ENCODE measurements around the gene MYL11. TPM values are rescaled to one million over a fixed set of nuclear protein-coding genes. Genes with fewer than 3 reads are reported as not detected.

Gene MYL11
- total RNA-seq, 1 experiment from 2014 or later, result not detected

DNA sequence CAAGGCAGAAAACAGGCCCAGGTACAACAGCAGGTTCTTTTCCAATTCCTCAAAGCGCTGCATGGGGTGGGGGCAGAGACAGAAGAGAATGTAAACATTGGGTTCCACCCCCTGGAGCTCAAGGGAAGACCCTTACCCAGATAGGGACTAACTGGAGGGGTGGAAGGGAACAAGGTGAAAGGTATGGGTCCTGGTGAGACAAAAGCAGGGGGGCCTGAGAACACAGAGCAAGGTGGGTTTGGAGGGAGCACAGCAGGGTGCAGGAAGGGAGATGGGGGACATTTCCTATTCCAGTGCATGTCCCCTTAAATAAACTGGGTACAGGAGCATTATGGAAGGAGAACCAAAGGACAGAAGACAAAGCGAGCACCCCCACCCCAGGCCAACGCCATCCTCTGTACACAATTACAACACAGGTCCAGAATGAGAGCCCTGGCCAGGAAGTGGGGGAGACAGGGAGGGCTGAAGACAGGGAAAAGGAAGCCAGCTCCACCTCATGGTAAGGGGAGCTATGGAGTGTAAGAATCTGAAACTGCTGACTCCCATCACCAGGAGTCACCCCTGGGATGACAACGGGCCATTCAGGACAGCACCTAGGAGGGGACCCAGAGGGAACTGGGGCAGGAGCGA lies 17.4 kb upstream of the MYL11 start:
- ATAC-seq, result no peak
- Histone ChIP-seq H3K27ac (ENCODE audit: low read length) (peak overlapping the region; percentile 99), H3K27me3 (ENCODE audit: control insufficient read depth, insufficient read depth, low read length) (no peaks in the 10 kb centered on the region), H3K4me3 (ENCODE audit: low read depth in 2 of 2, low read length in 2 of 2) (no peak overlapping the region), H3K9me3 (ENCODE audit: control insufficient read depth, insufficient read depth, low read depth, low read length) (no peaks in the 10 kb centered on the region), H3K36me3 (ENCODE audit: control insufficient read depth, insufficient read depth, low read length) (peaks cover 2% of the 10 kb centered on the region), H3K4me1 (ENCODE audit: control insufficient read depth, insufficient read depth, low read length) (peaks cover 41% of the 10 kb centered on the region)
- TF ChIP-seq, protein P1, sequence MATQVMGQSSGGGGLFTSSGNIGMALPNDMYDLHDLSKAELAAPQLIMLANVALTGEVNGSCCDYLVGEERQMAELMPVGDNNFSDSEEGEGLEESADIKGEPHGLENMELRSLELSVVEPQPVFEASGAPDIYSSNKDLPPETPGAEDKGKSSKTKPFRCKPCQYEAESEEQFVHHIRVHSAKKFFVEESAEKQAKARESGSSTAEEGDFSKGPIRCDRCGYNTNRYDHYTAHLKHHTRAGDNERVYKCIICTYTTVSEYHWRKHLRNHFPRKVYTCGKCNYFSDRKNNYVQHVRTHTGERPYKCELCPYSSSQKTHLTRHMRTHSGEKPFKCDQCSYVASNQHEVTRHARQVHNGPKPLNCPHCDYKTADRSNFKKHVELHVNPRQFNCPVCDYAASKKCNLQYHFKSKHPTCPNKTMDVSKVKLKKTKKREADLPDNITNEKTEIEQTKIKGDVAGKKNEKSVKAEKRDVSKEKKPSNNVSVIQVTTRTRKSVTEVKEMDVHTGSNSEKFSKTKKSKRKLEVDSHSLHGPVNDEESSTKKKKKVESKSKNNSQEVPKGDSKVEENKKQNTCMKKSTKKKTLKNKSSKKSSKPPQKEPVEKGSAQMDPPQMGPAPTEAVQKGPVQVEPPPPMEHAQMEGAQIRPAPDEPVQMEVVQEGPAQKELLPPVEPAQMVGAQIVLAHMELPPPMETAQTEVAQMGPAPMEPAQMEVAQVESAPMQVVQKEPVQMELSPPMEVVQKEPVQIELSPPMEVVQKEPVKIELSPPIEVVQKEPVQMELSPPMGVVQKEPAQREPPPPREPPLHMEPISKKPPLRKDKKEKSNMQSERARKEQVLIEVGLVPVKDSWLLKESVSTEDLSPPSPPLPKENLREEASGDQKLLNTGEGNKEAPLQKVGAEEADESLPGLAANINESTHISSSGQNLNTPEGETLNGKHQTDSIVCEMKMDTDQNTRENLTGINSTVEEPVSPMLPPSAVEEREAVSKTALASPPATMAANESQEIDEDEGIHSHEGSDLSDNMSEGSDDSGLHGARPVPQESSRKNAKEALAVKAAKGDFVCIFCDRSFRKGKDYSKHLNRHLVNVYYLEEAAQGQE (IDR thresholded peaks at IDR 0.05; ENCODE audit: insufficient read depth in 1 of 2, low read depth in 2 of 2, low read length in 1 of 2), result no peak
- TF ChIP-seq POLR2AphosphoS5 (IDR thresholded peaks at IDR 0.05; ENCODE audit: low read depth, low read length) (no peak), TCF7L2 (IDR thresholded peaks at IDR 0.05; ENCODE audit: low read depth, low read length) (no peak), SIN3A (IDR thresholded peaks at IDR 0.05; ENCODE audit: borderline replicate concordance, insufficient read depth, low read depth, low read length) (no peak)
- TF ChIP-seq, protein P2, sequence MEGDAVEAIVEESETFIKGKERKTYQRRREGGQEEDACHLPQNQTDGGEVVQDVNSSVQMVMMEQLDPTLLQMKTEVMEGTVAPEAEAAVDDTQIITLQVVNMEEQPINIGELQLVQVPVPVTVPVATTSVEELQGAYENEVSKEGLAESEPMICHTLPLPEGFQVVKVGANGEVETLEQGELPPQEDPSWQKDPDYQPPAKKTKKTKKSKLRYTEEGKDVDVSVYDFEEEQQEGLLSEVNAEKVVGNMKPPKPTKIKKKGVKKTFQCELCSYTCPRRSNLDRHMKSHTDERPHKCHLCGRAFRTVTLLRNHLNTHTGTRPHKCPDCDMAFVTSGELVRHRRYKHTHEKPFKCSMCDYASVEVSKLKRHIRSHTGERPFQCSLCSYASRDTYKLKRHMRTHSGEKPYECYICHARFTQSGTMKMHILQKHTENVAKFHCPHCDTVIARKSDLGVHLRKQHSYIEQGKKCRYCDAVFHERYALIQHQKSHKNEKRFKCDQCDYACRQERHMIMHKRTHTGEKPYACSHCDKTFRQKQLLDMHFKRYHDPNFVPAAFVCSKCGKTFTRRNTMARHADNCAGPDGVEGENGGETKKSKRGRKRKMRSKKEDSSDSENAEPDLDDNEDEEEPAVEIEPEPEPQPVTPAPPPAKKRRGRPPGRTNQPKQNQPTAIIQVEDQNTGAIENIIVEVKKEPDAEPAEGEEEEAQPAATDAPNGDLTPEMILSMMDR (IDR thresholded peaks at IDR 0.05), result no peak
- CTCF ChIA-PET, result interaction anchor here (1.5 kb wide), 1 partner anchor 265 kb away, joined by 3 read pairs; the partner anchor contains the start of gene TBX6
- DNase-seq (ENCODE audit: low read depth, low spot score), result no peak
- no TSS peak for BruUV-seq (replicated peaks)
- in situ Hi-C loops (cut with HindIII; ENCODE audit: low pct_unique_long_range_greater_than_20kb, low sequenced_read_pairs), result no loop called here
- intact Hi-C loops (cut with micrococcal nuclease; ENCODE audit: unreplicated experiment), result no loop called here
- POLR2A ChIA-PET, result interaction anchor here (0.6 kb wide), 2 partner anchors 19 to 87 kb away, joined by 5 to 13 read pairs; no protein-coding TSS in a partner anchor

DNA sequence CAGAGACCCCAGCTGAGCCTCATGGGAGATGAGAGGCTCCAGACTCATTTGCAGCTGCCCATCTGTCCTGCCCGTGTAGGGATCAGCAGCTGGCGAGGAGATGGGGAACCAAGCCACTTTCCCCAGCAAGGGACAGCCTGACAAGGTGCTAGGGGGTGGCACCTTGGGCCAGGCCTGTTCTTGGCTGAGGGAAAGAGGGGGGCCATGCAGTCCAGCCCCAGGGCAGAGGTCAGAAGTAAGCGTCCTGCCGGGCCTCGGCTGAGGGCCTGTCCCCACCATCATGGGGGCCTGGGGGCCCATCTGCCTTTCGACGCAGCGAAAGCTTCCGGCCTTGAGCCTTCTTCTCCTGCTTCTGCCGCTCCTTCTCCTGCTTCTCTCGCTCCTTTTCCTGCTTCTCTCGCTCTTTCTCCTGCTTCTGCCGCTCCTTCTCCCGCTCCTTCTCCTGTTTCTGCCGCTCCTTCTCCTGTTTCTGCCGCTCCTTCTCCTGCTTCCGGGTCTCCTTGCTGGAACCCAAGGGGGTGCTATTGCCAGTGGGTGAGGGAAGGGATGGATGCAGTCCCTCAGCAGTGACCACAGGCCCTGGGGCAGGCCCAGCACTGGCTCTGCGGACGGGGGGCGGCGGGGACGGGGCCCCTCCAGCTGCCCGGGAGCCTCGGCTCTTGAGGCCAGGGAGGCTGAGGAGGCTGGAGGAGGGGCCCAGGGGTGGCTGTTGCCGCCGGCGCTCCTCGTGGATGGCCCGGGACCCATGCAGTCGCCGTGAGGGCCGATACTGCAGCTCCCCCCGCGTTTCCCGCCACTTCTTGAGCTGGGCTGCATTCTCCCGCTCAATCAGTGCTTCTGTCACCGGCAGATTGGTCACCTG lies 16.7 kb upstream of the MYL11 start:
- no peaks in the 10 kb centered on the region for H3K9me3 ChIP-seq (ENCODE audit: control insufficient read depth, insufficient read depth, low read depth, low read length)
- no peaks in the 10 kb centered on the region for H3K27me3 ChIP-seq (ENCODE audit: control insufficient read depth, insufficient read depth, low read length)
- no TSS peak for BruUV-seq (replicated peaks)
- intact Hi-C loops (cut with micrococcal nuclease; ENCODE audit: unreplicated experiment) (no loop called here), in situ Hi-C loops (cut with HindIII; ENCODE audit: low pct_unique_long_range_greater_than_20kb, low sequenced_read_pairs) (no loop called here)
- ATAC-seq, result no peak
- no peaks in the 10 kb centered on the region; the same call in 1 of the 2 replicates for H3K36me3 ChIP-seq (ENCODE audit: control insufficient read depth, insufficient read depth, low read length)
- TF ChIP-seq POLR2AphosphoS5 (IDR thresholded peaks at IDR 0.05; ENCODE audit: low read depth, low read length) (no peak), SIN3A (IDR thresholded peaks at IDR 0.05; ENCODE audit: borderline replicate concordance, insufficient read depth, low read depth, low read length) (no peak), TCF7L2 (IDR thresholded peaks at IDR 0.05; ENCODE audit: low read depth, low read length) (no peak)
- TF ChIP-seq, protein P1 (IDR thresholded peaks at IDR 0.05; ENCODE audit: insufficient read depth in 1 of 2, low read depth in 2 of 2, low read length in 1 of 2), result no peak
- TF ChIP-seq, protein P2 (IDR thresholded peaks at IDR 0.05), result no peak
- H3K4me3 ChIP-seq (ENCODE audit: low read depth in 2 of 2, low read length in 2 of 2), result no peak overlapping the region
- H3K27ac ChIP-seq (ENCODE audit: low read length), result no peak overlapping the region
- ChIA-PET CTCF (no interaction called here), POLR2A (no interaction called here)
- no peak for DNase-seq (ENCODE audit: low read depth, low spot score)
- H3K4me1 ChIP-seq (ENCODE audit: control insufficient read depth, insufficient read depth, low read length), result peaks cover 33% of the 10 kb centered on the region
